Endothelial cell (in vitro differentiated cells): ENCODE results near the gene PARD3. TPM values are rescaled to one million over a fixed set of nuclear protein-coding genes. Genes with fewer than 3 reads are reported as not detected.
"Not testable (repeated sequence)": the region's sequence is repeated elsewhere in the genome, so short reads cannot be mapped to it uniquely, and the experiment has no call there.

Experiments used
- DNase-seq: peaks from one replicate; pipeline ENCODE4 v3.0.0; 2021; ENCODE audit warnings: low spot score
- H3K27ac Mint-ChIP-seq: one replicate; pipeline ENCODE4 v1.8.0; 2021; ENCODE audit warnings: mixed read lengths, inconsistent platforms; ENCODE audit not compliant: unreplicated experiment
- H3K27me3 Mint-ChIP-seq: one replicate; pipeline ENCODE4 v1.8.0; 2021; ENCODE audit warnings: mild to moderate bottlenecking, moderate library complexity, mixed read lengths, inconsistent platforms; ENCODE audit not compliant: unreplicated experiment
- H3K36me3 Mint-ChIP-seq: one replicate; pipeline ENCODE4 v1.8.0; 2021; ENCODE audit warnings: mild to moderate bottlenecking, low read depth, mixed read lengths, inconsistent platforms; ENCODE audit not compliant: unreplicated experiment
- H3K4me1 Mint-ChIP-seq: one replicate; pipeline ENCODE4 v1.8.0; 2021; ENCODE audit warnings: mild to moderate bottlenecking, mixed read lengths, inconsistent platforms; ENCODE audit not compliant: unreplicated experiment
- H3K4me3 Mint-ChIP-seq: one replicate; pipeline ENCODE4 v1.8.0; 2021; ENCODE audit warnings: mild to moderate bottlenecking, mixed read lengths, inconsistent platforms; ENCODE audit not compliant: unreplicated experiment
- H3K9me3 Mint-ChIP-seq: one replicate; pipeline ENCODE4 v1.8.0; 2021; ENCODE audit warnings: mixed read lengths, inconsistent platforms; ENCODE audit not compliant: unreplicated experiment
- CTCF ChIP-seq: fragments of 200-600 bp; sonication (generic); IDR thresholded peaks from one replicate; pipeline ENCODE4 v1.5.0; 2021; ENCODE audit warnings: antibody characterized with exemption; ENCODE audit not compliant: unreplicated experiment
- total RNA-seq: library from RNA; stranded (reverse); fragmentation: NEBNext Ultra II Directional; extraction: Animal tissue kit (Norgen Biotek cat#: 25700); gene quantifications from one replicate; pipeline ENCODE4 v1.2.1, GENCODE V29; 2021; ENCODE audit not compliant: unreplicated experiment

Gene PARD3
- total RNA-seq, 1 donor from 2014 or later = 35.2 TPM

GRCh38 chr10:34795334-34795733, 19.8 kb downstream of the PARD3 start:
- H3K27me3 Mint-ChIP-seq = no peaks in the 10 kb centered on the region
- H3K4me3 Mint-ChIP-seq = no peak overlapping the region
- DNase-seq = no peak
- peaks cover 6% of the 10 kb centered on the region for H3K36me3 Mint-ChIP-seq
- H3K27ac Mint-ChIP-seq = no peak overlapping the region
- no peak for TF ChIP-seq CTCF
- H3K4me1 Mint-ChIP-seq = peaks cover 21% of the 10 kb centered on the region
- H3K9me3 Mint-ChIP-seq = no peaks in the 10 kb centered on the region

GRCh38 chr10:34794835-34795234, 20.3 kb downstream of the PARD3 start:
- Mint-ChIP-seq H3K36me3 (peaks cover 6% of the 10 kb centered on the region), H3K27ac (no peak overlapping the region), H3K4me1 (peaks cover 26% of the 10 kb centered on the region), H3K27me3 (no peaks in the 10 kb centered on the region), H3K9me3 (no peaks in the 10 kb centered on the region), H3K4me3 (no peak overlapping the region)
- TF ChIP-seq CTCF = no peak
- DNase-seq = no peak

- H3K9me3 Mint-ChIP-seq, H3K27ac Mint-ChIP-seq, DNase-seq, H3K4me3 Mint-ChIP-seq, H3K36me3 Mint-ChIP-seq, H3K27me3 Mint-ChIP-seq: not testable (repeated sequence)
- peaks cover 26% of the 10 kb centered on the region for H3K4me1 Mint-ChIP-seq
These were observed 21.5 kb downstream of the PARD3 start for GRCh38 chr10:34793581-34793980.

- TF ChIP-seq CTCF = no peak
- Mint-ChIP-seq H3K9me3 (no peaks in the 10 kb centered on the region), H3K4me3 (no peak overlapping the region), H3K4me1 (peaks cover 23% of the 10 kb centered on the region), H3K36me3 (peaks cover 4% of the 10 kb centered on the region), H3K27me3 (no peaks in the 10 kb centered on the region), H3K27ac (no peak overlapping the region)
- DNase-seq = no peak
These were observed 22.2 kb downstream of the PARD3 start for GRCh38 chr10:34792881-34793280.

- Mint-ChIP-seq H3K4me3 (peak overlapping the region; percentile 50), H3K27ac (peak overlapping the region; percentile 81)
- DNase-seq = no peak
These were observed 23.1 kb downstream of the PARD3 start for GRCh38 chr10:34791947-34792346.

More at GRCh38 chr10:34791947-34792346, 23.1 kb downstream of the PARD3 start:
- Mint-ChIP-seq H3K27me3 (no peaks in the 10 kb centered on the region), H3K9me3 (no peaks in the 10 kb centered on the region), H3K4me1 (peaks cover 23% of the 10 kb centered on the region), H3K36me3 (no peaks in the 10 kb centered on the region)
- TF ChIP-seq CTCF = no peak
